HEK293 (cell line): ENCODE data around the gene PAK6.

Experiments
- CTCF ChIA-PET: fragments of 350-600 bp; formaldehyde crosslinking; extraction: SDS; loops from one replicate; lab custom pipeline; 2021; ENCODE audit warnings: antibody characterized with exemption; lab: Yijun Ruan, JAX
- POLR2A ChIA-PET: fragments of 300-600 bp; formaldehyde crosslinking; extraction: SDS; loops from one replicate; lab custom pipeline; 2020; ENCODE audit warnings: antibody characterized with exemption, inconsistent platforms; lab: Yijun Ruan, JAX
- H3K27ac ChIP-seq: fragments of 200-500 bp; sonication (Bioruptor generic); 2 replicates; pipeline ENCODE4 v1.5.1; 2014; ENCODE audit warnings: low read depth, low read length, control low read depth, inconsistent platforms; ENCODE audit errors: extremely low read depth
- H3K36me3 ChIP-seq, 2 experiments: fragments of 200-500 bp in 1 of 2; sonication (Bioruptor generic) in 1 of 2; 1 replicate in 1 of 2; 2 replicates in 1 of 2; pipeline ENCODE4 v1.5.1; 2014 to 2017; ENCODE audit warnings: inconsistent platforms in 2 of 2, low read length in 2 of 2; ENCODE audit not compliant: control insufficient read depth in 2 of 2, insufficient read depth in 1 of 2
- H3K4me1 ChIP-seq: fragments of 200-500 bp; sonication (Bioruptor generic); 2 replicates; pipeline ENCODE4 v1.5.1; 2014; ENCODE audit warnings: mild to moderate bottlenecking, low read length, inconsistent platforms; ENCODE audit not compliant: control insufficient read depth, insufficient read depth
- H3K4me3 ChIP-seq: 2 replicates; pipeline ENCODE4 v1.5.1; 2011; ENCODE audit warnings: low read depth, mild to moderate bottlenecking, control low read depth, low read length, moderate library complexity
- H3K9me3 ChIP-seq: fragments of 200-500 bp; sonication (Bioruptor generic); 2 replicates; pipeline ENCODE4 v1.5.1; 2014; ENCODE audit warnings: low read depth, low read length, inconsistent platforms; ENCODE audit not compliant: control insufficient read depth, insufficient read depth
- GLIS2 ChIP-seq: fragments of 450-650 bp; formaldehyde crosslinking; IDR thresholded peaks from 2 replicates; pipeline ENCODE4 v1.5.1; 2016; ENCODE audit warnings: missing biosample characterization, missing genetic modification characterization
- KLF1 ChIP-seq: fragments of 450-650 bp; formaldehyde crosslinking; IDR thresholded peaks from 2 replicates; pipeline ENCODE4 v1.5.1; 2016; ENCODE audit warnings: missing biosample characterization, missing genetic modification characterization
- PRDM1 ChIP-seq: fragments of 450-650 bp; formaldehyde crosslinking; IDR thresholded peaks from 2 replicates; pipeline ENCODE4; 2016; ENCODE audit warnings: missing biosample characterization, missing genetic modification characterization
- SP2 ChIP-seq: fragments of 450-650 bp; formaldehyde crosslinking; IDR thresholded peaks from 2 replicates; pipeline ENCODE4 v1.5.1; 2016; ENCODE audit warnings: missing biosample characterization, missing genetic modification characterization
- SP7 ChIP-seq: fragments of 450-650 bp; formaldehyde crosslinking; IDR thresholded peaks from 2 replicates; pipeline ENCODE4 v1.5.1; 2016; ENCODE audit warnings: missing biosample characterization, missing genetic modification characterization
- ZBTB20 ChIP-seq: fragments of 450-650 bp; formaldehyde crosslinking; IDR thresholded peaks from 2 replicates; pipeline ENCODE4 v1.5.1; 2016; ENCODE audit warnings: missing biosample characterization, missing genetic modification characterization
- ZNF341 ChIP-seq: fragments of 450-650 bp; formaldehyde crosslinking; IDR thresholded peaks from 2 replicates; pipeline ENCODE4; 2016; ENCODE audit warnings: low read depth, missing biosample characterization, missing genetic modification characterization
- ZNF473 ChIP-seq: fragments of 450-650 bp; formaldehyde crosslinking; IDR thresholded peaks from 2 replicates; pipeline ENCODE4 v1.5.1; 2017; ENCODE audit warnings: missing biosample characterization, missing genetic modification characterization
- ZNF544 ChIP-seq: fragments of 450-650 bp; formaldehyde crosslinking; IDR thresholded peaks from 2 replicates; pipeline ENCODE4 v1.5.0; 2017; ENCODE audit warnings: missing biosample characterization, missing genetic modification characterization
- ZNF600 ChIP-seq: fragments of 450-650 bp; formaldehyde crosslinking; IDR thresholded peaks from 2 replicates; pipeline ENCODE4 v1.5.1; 2016; ENCODE audit warnings: missing biosample characterization, missing genetic modification characterization
- TF ChIP-seq, protein P1 (sequence below): fragments of 450-650 bp; formaldehyde crosslinking; IDR thresholded peaks from 2 replicates; pipeline ENCODE4 v1.5.1; 2016; ENCODE audit warnings: missing biosample characterization, missing genetic modification characterization
- TF ChIP-seq, protein P2 (sequence below): fragments of 450-650 bp; formaldehyde crosslinking; IDR thresholded peaks from 2 replicates; pipeline ENCODE4 v1.5.1; 2017; ENCODE audit warnings: missing biosample characterization, missing genetic modification characterization
- TF ChIP-seq, protein P3 (sequence below): fragments of 450-650 bp; formaldehyde crosslinking; IDR thresholded peaks from 2 replicates; pipeline ENCODE4 v1.5.1; 2016; ENCODE audit warnings: missing biosample characterization, missing genetic modification characterization

PAK6 gene

DNA sequence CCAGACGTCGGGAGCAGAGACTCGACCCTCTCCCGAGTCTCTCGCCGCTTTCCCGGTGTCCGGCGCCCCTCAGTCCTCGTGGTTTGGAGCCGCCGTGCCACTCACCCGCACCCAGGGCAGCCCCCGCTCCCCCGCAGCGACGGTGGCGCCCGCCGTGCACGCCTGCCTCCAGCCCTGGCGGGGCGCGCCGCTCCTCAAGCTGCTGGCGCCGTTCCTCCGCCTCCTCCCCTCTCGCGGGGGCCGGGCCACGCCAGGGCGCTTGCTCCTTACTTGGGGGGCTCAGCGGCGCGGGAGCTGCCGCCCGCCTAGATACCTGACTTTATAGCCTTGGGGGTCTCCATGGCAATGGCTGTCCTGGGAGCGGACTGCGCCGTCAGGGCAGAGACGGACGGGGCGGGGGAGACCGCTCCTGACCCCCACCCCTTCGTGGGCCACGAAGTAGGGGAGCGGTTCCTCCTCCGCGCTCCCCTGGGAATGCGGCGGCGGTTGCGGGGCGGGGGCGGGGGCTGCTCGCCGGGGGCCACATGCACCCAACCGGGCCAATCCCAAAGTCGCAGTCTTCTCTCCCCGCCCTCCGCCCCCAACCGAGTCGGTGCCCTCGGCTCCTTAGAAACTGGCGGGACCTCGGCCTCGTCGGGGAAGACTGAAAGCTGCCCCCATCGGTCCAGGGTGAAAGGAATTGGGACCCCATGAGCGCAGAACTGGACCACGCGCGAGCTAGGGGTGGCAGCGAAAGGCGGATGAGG lies 44.2 kb downstream of the PAK6 start, which contains the start of gene ANKRD63 (continued):
- TF ChIP-seq, protein P1, sequence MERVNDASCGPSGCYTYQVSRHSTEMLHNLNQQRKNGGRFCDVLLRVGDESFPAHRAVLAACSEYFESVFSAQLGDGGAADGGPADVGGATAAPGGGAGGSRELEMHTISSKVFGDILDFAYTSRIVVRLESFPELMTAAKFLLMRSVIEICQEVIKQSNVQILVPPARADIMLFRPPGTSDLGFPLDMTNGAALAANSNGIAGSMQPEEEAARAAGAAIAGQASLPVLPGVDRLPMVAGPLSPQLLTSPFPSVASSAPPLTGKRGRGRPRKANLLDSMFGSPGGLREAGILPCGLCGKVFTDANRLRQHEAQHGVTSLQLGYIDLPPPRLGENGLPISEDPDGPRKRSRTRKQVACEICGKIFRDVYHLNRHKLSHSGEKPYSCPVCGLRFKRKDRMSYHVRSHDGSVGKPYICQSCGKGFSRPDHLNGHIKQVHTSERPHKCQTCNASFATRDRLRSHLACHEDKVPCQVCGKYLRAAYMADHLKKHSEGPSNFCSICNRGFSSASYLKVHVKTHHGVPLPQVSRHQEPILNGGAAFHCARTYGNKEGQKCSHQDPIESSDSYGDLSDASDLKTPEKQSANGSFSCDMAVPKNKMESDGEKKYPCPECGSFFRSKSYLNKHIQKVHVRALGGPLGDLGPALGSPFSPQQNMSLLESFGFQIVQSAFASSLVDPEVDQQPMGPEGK (tag by site-specific recombination) = peak; percentile 50; the same call in 1 of the 2 replicates
- TF ChIP-seq SP7 (tag by site-specific recombination) (0 out of 2 replicates have a peak, but pooled peaks have one; percentile 6), ZNF341 (peak; percentile 68), GLIS2 (tag by site-specific recombination) (peak; percentile 69; the same call in 1 of the 2 replicates)
- TF ChIP-seq, protein P2, sequence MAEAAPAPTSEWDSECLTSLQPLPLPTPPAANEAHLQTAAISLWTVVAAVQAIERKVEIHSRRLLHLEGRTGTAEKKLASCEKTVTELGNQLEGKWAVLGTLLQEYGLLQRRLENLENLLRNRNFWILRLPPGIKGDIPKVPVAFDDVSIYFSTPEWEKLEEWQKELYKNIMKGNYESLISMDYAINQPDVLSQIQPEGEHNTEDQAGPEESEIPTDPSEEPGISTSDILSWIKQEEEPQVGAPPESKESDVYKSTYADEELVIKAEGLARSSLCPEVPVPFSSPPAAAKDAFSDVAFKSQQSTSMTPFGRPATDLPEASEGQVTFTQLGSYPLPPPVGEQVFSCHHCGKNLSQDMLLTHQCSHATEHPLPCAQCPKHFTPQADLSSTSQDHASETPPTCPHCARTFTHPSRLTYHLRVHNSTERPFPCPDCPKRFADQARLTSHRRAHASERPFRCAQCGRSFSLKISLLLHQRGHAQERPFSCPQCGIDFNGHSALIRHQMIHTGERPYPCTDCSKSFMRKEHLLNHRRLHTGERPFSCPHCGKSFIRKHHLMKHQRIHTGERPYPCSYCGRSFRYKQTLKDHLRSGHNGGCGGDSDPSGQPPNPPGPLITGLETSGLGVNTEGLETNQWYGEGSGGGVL = 0 out of 2 replicates have a peak, but pooled peaks have one; percentile 13

DNA sequence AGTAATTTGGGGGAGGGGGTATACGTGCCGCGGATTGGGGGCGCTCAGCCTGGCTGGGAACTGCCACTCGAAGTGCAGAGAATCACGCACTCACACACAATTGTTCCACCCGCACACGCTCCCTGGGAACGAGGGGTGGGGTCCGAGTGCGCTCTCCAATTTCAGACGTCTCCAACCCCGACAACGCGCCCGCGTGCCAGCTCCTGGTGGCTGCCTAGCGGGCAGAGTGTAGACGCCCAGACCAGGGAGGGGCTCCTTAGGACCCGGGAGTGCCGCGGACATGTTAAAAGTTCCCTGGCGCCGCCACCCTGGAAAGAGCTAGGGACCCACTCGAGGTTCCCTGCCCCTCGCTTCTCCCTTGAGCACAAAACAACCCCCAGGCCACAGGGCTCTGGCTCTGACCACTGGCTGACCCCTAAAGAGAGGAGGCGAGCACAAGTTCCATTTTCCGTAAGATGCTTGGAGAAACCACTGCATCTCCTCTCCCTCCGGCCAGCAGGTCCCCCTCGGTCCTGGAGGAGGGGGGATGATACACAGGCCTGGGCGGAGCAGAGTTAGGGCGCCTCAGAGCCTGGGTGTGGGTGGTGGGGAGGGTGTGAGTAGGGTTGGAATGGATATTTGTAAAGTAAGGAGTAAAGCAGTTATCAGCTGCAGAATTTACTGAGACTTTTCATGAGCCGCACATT lies 44.9 kb downstream of the PAK6 start:
- Histone ChIP-seq H3K27ac (no peak overlapping the region), H3K36me3 (no peaks in the 10 kb centered on the region), H3K9me3 (no peaks in the 10 kb centered on the region), H3K4me3 (no peak overlapping the region), H3K4me1 (peaks cover 6% of the 10 kb centered on the region)
- POLR2A ChIA-PET = no interaction called here
- CTCF ChIA-PET = interaction anchor here (0.6 to 1.0 kb wide), 3 partner anchors 7 to 26 kb away, joined by 3 to 4 read pairs (median 4); no protein-coding TSS in a partner anchor
- no peak for TF ChIP-seq ZNF473 (tag by site-specific recombination)
- peak; percentile 34; the same call in 1 of the 2 replicates for TF ChIP-seq KLF1

DNA sequence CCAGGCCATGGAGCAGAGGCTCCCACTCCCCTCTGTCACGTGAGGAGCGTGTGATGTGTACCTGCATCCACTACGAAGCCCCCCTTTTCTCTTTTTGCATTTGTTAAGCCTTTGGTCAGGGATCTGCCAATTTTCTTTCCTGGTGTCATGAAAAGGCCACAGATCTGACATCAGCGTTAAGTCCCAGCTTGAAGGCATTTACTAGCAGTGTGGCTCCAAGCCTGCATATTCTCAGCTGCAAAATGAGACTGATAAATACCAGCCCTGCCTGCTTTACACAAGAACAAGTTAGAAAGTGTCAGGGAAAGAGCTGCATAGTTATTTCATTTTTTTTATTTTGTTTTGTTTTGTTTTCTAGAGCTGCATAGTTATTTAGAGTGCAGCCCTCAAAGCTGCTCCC lies 46.3 kb downstream of the PAK6 start:
- no peak overlapping the region for H3K4me3 ChIP-seq
- ChIA-PET CTCF (interaction anchor here (0.6 to 3.2 kb wide), 7 partner anchors 11 to 239 kb away, joined by 3 to 22 read pairs (median 4); no protein-coding TSS in a partner anchor), POLR2A (no interaction called here)
- TF ChIP-seq ZBTB20 (tag by site-specific recombination) (0 out of 2 replicates have a peak, but pooled peaks have one; percentile 18), ZNF600 (tag by site-specific recombination) (peak; percentile 23; the same call in 1 of the 2 replicates), ZNF473 (tag by site-specific recombination) (no peak)
- H3K36me3 ChIP-seq = no peaks in the 10 kb centered on the region
- H3K9me3 ChIP-seq = no peaks in the 10 kb centered on the region
- H3K4me1 ChIP-seq = peaks cover 6% of the 10 kb centered on the region
- H3K27ac ChIP-seq = no peak overlapping the region

DNA sequence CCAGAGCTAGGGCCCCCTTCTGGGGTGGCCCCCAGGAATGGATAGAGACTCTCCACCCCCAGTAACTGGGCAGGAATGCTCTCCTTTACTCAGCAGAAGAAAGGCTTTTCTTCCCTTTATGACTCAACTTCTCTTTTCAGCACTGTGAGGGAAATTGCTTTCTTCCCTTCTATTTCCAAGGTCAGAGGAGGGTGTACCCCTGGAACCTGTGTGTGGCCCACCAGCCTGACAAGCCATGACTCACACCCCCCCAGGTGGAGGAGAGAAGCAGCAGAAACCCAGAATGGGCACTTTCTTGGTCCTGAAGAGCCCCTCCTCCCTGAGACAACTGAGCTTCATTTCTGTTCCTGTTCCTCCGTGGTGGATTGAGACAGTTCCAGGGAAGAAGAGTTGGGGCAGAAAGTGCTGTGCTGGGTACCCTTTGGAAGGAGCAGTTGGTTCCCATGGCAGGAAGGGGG lies 46.7 kb downstream of the PAK6 start:
- POLR2A ChIA-PET = no interaction called here
- Histone ChIP-seq H3K36me3 (no peaks in the 10 kb centered on the region), H3K4me1 (peaks cover 6% of the 10 kb centered on the region), H3K9me3 (no peaks in the 10 kb centered on the region)
- TF ChIP-seq ZNF544 (tag by site-specific recombination) = no peak
- TF ChIP-seq ZBTB20 (tag by site-specific recombination) = 0 out of 2 replicates have a peak, but pooled peaks have one; percentile 9
- peak; percentile 46; the same call in 1 of the 2 replicates for TF ChIP-seq GLIS2 (tag by site-specific recombination)
- TF ChIP-seq, protein P3, sequence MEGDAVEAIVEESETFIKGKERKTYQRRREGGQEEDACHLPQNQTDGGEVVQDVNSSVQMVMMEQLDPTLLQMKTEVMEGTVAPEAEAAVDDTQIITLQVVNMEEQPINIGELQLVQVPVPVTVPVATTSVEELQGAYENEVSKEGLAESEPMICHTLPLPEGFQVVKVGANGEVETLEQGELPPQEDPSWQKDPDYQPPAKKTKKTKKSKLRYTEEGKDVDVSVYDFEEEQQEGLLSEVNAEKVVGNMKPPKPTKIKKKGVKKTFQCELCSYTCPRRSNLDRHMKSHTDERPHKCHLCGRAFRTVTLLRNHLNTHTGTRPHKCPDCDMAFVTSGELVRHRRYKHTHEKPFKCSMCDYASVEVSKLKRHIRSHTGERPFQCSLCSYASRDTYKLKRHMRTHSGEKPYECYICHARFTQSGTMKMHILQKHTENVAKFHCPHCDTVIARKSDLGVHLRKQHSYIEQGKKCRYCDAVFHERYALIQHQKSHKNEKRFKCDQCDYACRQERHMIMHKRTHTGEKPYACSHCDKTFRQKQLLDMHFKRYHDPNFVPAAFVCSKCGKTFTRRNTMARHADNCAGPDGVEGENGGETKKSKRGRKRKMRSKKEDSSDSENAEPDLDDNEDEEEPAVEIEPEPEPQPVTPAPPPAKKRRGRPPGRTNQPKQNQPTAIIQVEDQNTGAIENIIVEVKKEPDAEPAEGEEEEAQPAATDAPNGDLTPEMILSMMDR (tag by site-specific recombination) = no peak
- no peak for TF ChIP-seq SP2 (tag by site-specific recombination)
- TF ChIP-seq PRDM1 (tag by site-specific recombination) = peak; percentile 74; the same call in 1 of the 2 replicates
- TF ChIP-seq, all 188 proteins: peak for 3
- no peak overlapping the region for H3K4me3 ChIP-seq
- CTCF ChIA-PET = interaction anchor here (0.6 to 3.2 kb wide), 7 partner anchors 11 to 239 kb away, joined by 3 to 22 read pairs (median 4); no protein-coding TSS in a partner anchor
- no peak overlapping the region for H3K27ac ChIP-seq
